Measurements from ENCODE around the gene TANGO6. TPM values are rescaled to one million over a fixed set of nuclear protein-coding genes. Genes with fewer than 3 reads are reported as not detected.

TANGO6 gene
- total and polyA plus RNA-seq, 10 of the 15 experiments (the other 5 are each of a cell fraction or from before 2014, with no cell fraction given), result 1.1 to 20.6 (median 11.0) TPM

GRCh38 chr16:69057400-69058378 is 214.4 kb downstream of the TANGO6 start (continued):
- no peak for TF ChIP-seq ZNF592 (IDR thresholded peaks at IDR 0.05)
- TF ChIP-seq SIX5 (IDR thresholded peaks at IDR 0.05; ENCODE audit: low read depth, low read length, severe bottlenecking), result no peak
- TF ChIP-seq E2F8 (IDR thresholded peaks at IDR 0.05; ENCODE audit: low read depth, partially characterized antibody), result no peak
- TF ChIP-seq IKZF1 (conservative IDR thresholded peaks at IDR 0.05), result peak; percentile 67
- TF ChIP-seq ZSCAN29 (IDR thresholded peaks at IDR 0.05), result no peak
- TF ChIP-seq STAT1 (conservative IDR thresholded peaks at IDR 0.05), result no peak
- TF ChIP-seq WRNIP1 (IDR thresholded peaks at IDR 0.05; ENCODE audit: borderline replicate concordance, low read depth, low read length), result no peak
- peak; percentile 39; the same call in 1 of the 2 replicates for TF ChIP-seq NBN (IDR thresholded peaks at IDR 0.05)
- peak; percentile 91 for TF ChIP-seq ZNF687 (IDR thresholded peaks at IDR 0.05)
- no peak for TF ChIP-seq NKRF (conservative IDR thresholded peaks at IDR 0.05)
- no peak for TF ChIP-seq POLR2A (IDR thresholded peaks at IDR 0.05; ENCODE audit: low read depth, low read length)
- TF ChIP-seq CBX3 (IDR thresholded peaks at IDR 0.05; ENCODE audit: borderline replicate concordance, low read depth), result no peak
- TF ChIP-seq CEBPB (IDR thresholded peaks at IDR 0.05; ENCODE audit: borderline replicate concordance in 1 of 2, low read depth in 2 of 2, low read length in 2 of 2), result no peak
- TF ChIP-seq SMC3 (IDR thresholded peaks at IDR 0.05; ENCODE audit: borderline replicate concordance, low read length), result no peak
